Ureter (tissue), 1 donor: ENCODE results near the gene MBOAT7. TPM values are rescaled to one million over a fixed set of nuclear protein-coding genes. Genes with fewer than 3 reads are reported as not detected.
"Not testable (repeated sequence)": the region's sequence is repeated elsewhere in the genome, so short reads cannot be mapped to it uniquely, and the experiment has no call there.

Experiments used
- DNase-seq: peaks from one replicate; pipeline ENCODE4 v3.0.0-alpha.2; 2020; ENCODE audit warnings: low spot score
- total RNA-seq: library from RNA; stranded (reverse); gene quantifications from one replicate; pipeline ENCODE4 v1.2.4, GENCODE V29; 2023
- donor health status: DM: yes; HTN: yes; CAD: no.

The MBOAT7 gene
- total RNA-seq, 1 donor from 2014 or later, result 175 TPM

DNA sequence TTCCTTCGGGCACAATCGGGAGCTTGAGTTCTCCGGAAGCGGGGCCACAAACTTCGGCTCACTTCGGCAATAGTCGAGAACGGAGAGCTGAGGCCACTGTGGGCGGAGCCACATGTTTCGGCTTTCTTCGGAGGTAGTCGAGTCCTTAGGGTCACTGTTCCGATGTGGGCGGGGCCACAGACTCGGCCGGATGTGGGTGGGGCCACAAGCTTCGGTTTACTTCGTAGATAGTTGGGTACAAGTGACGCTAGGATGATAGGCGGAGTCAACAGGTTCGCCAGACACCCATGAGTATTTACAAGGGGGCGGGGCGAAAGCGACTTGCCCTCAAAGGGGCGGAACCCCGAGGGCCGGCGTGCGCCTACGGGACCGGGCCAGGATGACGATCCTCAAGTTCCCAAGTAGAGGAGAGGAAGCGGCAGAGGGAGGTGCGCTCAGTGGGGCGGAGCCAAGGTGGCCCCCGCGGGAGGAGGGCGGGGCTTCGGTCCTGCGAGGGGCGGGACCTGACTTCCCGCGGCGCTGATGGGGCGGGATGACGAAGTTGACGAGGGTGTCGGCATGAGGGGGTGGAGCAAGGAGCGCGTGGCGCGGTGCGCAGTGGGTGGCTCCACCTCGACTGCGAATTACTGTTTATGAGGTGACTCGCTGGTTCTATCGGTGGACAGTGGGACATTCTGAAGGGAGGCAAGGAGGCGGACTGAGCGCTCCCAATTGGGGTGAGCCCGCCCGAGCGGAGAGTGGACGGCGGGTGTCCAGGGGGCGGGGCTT is 539 bp upstream of the MBOAT7 start:
- DNase-seq, result peak; percentile 100

DNA sequence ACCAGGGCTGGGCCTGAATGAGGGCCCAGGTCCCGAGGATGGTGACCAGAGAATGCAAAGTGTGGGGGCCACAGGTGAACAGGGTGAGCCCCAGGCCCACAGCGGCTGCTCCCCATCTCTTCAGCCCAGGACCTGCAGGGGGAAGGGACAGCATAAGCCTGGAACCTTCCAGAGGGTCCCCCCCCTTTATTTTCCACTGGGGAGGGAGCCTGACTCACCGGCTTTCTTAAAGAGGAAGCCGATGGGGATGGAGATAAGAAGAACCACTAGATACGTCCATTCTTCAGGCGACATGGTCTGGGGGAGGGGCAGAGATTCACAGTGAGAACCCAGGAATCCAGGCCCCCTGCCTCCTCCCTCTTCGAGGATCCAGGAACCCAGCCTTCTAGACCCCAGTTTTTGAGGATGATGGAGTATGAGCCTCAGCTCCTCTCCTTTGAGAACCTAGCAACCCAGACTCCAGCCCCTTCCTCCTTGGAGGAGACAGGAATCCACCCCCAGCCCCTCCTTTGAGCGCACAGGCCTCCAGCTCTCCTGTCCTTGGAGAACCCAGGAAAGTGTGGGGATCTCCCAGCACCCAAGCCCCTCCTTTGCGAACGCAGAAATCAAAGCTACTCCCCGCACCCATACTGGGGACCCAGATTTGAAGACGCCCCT is 1.0 kb downstream of the MBOAT7 start:
- DNase-seq, result no peak

DNA sequence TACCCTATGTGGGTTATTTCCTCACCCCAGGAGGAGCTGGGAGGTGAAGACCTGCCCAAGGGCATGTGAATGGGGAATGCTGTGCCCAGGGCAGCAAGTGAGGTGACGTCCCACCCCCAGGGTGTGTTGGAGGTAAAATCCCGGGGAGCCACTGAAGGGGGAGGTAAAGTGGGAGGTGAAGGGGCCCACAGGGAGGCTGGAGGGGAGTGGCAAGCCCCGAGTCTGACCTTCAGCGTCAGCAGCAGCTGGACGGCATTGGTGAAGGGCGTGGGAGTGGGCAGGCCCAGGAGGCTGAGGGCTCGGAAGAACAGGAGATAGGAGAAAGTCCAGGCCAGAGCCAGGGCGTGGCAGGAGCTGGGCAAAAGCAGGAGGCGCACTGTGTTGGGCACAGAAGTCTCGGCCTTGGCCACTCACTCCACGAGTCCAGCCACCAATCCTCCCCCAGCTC is 2.4 kb downstream of the MBOAT7 start:
- DNase-seq, result no peak

DNA sequence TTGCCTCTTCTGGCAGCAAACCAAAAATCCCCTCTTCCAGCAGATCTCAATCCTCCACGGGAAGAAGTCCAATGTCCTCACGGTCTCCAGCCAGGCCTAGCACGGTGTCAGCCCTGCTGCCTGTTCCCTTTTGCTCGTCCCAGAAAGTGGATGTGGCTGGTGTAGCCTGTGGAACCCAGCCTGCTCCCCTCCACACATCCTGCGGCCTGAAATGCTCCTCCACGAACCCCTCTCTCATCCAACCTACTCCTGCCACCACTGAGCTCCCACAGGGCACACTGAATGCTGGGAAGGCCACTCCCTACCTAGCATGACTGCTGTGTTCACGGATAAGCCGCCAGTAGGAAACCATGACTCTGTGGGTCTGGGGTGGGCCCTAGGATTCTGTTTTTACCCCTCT is 3.0 kb downstream of the MBOAT7 start:
- DNase-seq, result no peak

DNA sequence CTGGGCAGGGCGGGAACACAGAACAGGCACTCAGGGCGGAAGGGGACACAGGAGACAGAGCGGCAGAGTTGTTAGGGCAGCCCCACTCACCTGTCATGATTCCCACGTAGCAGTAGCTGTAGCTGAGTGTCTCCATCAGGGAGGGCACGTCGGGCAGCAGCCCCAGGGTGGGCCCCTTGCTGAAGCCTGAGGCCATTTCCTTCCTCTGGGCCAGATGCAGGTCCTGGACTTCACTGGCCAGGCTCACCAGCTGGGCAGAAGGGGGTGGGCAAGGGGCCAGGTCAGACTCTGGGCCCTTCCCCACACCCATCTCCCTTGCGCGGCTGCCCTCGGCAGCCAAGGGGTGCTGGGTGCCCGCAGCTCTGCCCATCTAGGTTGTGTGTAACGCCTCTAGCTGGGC is 5.9 kb downstream of the MBOAT7 start:
- no peak for DNase-seq

DNA sequence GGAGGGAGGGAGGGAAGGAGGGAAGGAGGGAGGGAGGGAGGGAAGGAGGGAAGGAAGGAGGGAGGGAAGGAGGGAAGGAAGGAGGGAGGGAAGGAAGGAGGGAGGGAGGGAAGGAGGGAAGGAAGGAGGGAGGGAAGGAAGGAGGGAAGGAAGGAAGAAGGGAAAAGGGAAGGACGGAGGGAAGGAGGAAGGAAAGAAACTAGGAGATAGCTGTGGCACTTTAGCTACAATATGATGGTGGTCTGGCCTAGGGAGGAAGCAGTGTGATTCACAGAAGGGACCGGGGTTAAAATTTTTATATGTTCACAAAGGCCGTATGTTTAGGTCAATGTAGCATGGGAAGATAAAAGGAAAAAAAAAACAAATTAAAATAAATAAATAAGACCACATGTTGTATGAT is 7.5 kb downstream of the MBOAT7 start:
- not testable (repeated sequence) for DNase-seq

DNA sequence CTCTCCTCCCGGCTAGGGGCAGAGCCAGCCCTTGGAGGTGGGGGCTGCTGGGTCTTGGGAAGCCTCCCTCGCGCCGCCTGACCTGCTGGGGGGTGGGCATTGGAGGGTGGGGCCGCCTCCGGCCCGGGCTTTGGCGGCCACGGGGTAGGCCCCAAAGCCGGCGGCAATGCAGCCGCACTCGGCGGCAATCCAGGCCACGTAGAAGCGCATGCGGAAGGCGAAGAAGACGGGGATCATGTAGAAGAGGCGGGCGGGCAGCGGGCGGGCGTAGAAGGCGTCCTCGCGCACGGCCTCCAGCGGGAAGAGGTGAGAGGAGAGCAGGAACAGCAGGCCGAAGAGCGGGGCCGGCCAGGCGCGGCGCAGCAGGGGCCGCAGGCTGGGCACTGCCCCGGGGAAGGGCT is 8.7 kb downstream of the MBOAT7 start:
- no peak for DNase-seq

DNA sequence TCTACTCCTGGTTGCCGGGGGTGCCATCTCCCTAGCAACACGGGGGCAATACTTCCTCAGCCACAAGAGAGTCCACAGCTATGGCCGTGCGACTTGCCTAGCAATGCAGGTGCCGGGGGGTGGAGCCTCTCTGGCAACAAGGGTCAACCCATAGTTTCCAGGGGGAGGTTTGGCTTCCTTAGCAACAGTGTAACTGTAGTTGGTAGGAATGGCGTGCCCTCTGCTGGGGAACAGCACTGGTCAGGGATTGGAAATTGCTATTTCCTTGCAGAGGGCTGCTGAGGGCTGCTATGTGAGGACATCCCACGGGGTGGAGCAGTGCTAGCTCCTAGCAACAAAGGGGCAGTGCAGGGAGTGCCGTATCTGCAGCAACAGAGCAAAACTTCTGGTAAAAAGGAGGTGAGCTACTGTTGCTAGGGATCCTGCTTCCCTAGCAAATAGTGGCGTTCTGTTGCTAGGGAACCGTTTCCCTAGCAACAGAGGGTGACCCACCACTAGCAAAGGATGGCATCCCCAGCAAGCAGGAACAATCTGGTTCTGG is 9.4 kb downstream of the MBOAT7 start:
- no peak for DNase-seq

DNA sequence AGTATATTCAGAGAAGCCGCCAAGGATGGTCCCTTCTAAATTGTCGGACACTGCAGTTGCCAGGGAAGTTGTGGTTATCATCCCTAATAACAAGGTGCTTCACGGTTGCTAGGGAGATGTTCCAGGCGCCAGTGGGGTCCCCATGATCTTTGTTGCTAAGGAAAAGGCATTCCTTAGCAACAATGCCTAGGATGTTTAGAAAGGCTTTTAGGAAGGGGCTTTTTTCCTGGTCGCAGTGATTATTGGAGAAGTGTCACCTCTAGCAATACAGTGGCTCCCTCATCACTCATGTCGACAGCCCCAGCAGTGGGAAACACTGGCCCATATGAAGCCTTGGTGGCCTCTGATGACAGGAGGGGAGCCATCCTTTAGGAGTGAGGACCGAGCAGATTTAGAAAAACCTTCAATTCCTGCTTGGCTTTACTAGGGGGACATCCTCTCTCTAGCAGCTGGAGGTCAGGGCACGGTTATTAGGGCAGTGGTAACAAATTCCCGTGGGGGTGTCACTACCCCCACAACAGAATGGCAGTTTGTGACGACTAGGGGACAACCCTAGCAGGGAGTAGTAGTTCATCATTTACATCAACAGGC is 10.0 kb downstream of the MBOAT7 start:
- no peak for DNase-seq

DNA sequence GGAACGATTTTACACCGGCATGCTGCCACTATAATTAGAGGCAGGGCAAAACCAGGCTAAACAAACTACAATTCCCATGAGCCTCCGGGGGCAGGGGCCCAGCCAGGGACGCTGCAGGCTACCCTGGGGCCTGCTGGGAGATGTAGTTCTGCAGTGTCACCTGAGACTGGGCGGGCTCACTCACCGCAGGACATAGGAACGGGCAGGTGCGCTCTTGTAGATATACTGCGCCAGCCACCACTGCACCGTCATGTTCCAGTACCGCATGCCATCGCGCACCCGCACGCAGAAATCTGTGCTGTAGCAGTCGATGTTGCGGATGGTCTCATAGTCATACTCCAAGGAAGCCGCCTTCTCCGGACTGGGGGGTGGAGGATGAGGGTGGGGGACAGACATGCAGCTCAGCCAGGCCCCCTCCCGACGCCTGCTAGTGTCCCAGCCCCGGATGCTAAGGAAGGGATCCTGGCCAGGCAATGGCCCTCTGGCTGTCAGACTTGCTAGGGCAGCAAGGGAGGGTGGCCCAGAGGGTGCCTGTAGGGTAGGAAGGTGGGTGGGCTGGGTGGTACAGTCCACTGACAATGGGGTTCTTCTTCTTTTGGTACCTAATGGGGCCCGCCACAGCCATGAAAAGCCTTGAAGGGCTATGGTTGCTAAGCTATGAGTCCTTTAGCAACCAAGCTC is 10.7 kb downstream of the MBOAT7 start:
- no peak for DNase-seq

DNA sequence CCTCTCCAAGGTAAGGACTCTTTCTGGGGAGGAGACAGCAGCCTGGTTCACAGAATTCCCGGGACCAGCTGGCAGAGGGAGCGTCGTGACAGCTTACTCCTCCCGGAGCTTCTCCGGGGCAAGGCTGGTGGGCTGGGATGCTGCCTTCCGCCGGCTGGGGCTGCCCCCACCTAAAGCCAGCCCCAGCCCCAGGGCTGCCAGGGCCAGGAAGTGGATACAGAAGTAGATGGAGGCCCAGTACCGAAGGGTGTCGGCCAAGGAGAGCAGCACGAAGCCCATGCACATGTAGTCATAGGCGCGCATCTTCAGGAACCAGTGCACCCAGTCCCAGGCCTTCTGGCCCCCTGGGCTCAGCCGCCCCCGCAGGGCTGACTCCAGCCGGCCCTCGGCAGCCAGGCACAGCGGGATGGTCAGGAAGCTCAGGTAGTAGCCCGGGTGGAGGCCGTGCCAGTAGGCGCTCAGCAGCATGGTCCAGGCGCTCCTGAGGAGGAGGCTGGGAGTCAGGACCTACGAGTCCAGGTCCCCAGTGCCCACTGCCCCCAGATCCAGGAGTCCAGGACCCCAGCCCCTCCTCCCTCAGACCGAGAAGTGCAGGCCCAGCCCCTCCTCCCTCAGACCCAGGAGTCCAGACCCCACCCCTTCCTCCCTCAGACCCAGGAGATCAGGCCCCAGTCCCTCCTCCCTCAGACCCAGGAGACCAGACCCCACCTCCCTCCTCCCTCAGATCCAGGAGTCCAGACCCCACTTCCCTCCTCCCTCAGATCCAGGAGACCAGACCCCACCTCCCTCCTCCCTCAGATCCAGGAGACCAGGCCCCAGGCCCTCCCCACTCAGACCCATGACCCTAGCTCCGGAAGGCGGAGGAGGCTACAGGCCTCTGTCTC is 15.2 kb downstream of the MBOAT7 start:
- no peak for DNase-seq

DNA sequence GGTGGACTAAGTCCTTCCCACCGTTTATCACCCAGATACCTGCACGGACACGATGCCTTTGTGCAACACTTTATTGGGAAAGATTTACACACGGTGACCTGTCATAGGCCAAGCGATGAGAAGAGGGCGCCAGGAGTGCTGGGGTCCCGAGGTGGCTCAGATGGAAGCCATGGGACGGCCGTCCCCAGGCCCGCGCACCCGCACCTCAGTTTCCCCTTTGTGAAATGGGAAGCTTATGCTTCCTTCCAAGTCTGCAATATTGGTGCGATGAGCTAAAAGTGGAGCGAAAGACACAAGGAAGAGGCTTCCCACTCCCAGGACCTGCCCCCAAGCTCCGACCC is 16.1 kb downstream of the MBOAT7 start:
- no peak for DNase-seq

DNA sequence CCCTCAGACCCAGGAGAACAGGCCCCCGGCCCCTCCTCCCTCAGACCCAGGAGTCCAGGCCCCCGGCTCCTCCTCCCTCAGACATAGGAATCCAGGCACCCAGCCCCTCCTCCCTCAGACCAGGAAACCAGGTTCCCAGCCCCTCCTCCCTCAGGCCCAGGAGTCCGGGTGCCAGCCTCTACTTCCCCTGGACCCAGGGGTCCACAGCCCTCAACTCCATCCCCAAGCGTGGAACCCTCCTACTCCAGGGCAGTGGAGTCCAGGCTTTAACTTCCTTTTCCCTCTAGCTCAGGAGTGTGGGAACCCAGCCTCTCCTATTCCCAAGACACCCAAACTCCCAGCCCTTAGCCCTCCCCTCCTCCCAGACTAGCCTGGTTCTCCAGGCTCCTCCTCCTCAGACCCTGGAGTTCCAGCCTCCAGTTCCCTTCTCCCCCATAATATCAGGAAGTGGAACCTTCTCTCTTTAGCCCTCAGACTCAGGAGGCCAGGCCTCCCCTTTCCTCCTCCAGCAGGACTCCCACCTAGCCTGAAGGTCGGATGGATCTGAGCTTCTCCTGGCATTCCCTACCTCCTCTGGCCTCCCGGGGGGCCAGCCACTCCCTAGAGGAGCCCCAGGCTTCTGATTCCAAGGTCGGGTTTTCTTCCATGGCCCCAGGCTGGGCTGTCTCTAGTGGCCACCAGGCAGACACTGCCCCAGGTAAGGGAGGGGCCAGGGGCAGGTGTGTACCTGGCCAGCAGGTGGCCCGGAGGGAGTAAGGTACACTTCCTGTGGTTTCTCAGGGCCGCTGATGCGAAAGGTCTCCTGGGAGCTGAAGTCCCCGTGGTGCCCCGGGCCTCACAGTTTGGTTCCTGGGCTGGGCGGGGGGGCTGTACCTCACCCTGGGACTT is 16.7 kb downstream of the MBOAT7 start, which contains the start of gene TMC4:
Gene TMC4 (minus strand): TSS at position 690 of the 888 bp plus-strand sequence. CDS start 43 bp downstream, at position 647.
- DNase-seq, result peak; percentile 76

DNA sequence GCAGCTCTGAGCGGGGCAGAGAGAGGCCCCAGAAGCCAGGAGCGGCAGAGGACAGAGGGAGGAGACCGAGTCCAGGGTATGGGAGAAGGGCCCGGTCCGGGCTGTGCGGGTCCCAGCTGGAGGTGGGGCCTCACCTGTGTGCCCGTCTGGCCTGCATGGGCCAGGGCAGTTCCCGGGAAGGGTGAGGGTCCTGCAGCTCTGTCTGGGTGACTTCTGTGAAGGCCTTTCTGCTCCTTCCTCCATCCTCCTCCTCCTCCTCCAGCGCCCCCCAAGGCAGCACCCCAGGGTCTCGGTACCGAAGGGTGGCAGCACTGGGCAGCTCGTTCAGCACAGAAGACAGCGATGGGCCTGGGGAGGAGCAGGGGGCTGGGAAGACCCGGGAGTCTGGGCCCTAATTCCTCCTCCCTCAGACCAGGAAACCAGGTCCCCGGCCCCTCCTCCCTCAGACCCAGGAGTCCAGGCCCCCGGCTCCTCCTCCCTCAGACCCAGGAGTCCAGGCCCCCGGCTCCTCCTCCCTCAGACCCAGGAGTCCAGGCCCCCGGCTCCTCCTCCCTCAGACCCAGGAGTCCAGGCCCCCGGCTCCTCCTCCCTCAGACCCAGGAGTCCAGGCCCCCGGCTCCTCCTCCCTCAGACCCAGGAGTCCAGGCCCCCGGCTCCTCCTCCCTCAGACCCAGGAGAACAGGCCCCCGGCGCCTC is 17.5 kb downstream of the MBOAT7 start:
- DNase-seq, result not testable (repeated sequence)

DNA sequence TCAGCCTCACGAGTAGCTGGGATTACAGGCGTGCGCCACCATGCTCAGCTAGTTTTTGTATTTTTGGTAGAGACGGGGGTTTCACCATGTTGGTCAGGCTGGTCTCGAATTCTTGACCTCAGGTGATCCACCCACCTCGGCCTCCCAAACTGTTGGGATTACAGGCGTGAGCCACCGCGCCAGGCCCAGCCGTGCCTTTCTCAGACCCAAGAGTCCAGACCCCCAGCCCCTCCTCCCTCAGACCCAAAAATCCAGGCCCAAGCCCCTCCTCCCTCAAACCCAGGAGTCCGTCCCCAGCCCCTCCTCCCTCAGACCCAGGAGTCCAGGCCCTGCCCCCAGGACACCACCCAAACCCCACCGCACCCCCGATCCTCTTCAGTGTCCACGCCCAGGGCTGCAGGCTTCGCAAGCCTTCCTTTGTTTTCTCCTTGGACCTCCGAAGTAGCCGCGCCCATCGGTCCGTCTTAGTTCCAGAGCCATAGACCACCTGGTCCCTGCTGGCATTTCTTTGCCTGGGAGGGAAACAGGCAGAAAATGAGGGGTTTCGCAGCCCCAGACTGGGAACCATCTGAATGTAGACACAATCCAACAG is 20.1 kb downstream of the MBOAT7 start:
- no peak for DNase-seq

DNA sequence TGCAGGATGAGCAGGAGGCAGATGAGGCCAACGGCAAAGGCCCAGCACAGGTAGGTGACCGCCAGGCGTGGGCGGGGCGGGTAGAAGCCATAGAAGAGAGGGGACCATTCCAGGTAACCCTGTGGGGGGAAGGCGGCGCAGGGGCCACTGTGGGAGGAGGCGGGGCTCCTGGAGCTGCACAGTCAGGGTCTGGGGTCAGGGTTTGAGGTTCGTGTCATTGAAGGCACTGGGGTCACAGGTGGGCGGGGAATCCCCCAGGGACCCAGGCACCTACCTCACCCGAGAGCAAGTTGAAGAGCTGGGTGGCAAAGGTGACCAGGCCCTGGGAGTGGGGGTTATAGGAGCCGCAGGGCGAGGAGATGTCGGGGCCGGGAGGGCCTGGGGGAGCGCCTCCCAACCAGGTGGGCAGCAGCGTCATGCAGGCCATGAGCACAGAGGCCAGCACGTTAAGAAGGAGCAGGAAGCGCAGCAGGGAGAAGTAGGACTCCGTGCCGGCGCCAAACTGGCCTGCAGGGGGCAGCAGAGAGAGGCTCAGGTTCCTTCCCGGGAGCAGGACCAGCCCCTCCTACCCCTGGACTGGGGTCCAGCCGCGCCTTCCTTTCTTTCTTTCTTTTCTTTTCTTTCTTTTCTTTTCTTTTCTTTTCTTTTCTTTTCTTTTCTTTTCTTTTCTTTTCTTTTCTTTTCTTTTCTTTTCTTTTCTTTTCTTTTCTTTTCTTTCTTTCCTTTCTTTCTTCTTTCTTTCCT is 21.0 kb downstream of the MBOAT7 start:
- DNase-seq, result peak; percentile 95

DNA sequence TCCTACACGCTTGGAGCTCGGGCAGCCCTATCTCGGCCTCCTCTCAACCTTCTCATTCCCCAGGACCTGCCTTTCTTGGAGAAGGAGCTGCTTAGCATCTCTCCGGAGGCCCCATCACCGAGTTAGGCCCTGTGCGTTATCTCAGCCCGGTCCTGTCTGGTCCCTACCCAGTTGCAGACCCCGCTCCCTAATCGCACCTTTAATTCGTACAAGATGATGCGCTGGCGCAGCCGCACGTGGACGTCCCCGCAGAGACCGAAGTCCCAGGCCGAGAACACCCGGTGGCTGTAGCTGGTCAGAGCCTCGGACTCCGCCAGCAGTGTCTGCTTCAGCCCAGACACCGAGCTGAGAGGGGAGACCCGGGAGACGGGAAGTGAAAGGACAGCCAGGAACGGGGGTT is 24.2 kb downstream of the MBOAT7 start:
- no peak for DNase-seq

DNA sequence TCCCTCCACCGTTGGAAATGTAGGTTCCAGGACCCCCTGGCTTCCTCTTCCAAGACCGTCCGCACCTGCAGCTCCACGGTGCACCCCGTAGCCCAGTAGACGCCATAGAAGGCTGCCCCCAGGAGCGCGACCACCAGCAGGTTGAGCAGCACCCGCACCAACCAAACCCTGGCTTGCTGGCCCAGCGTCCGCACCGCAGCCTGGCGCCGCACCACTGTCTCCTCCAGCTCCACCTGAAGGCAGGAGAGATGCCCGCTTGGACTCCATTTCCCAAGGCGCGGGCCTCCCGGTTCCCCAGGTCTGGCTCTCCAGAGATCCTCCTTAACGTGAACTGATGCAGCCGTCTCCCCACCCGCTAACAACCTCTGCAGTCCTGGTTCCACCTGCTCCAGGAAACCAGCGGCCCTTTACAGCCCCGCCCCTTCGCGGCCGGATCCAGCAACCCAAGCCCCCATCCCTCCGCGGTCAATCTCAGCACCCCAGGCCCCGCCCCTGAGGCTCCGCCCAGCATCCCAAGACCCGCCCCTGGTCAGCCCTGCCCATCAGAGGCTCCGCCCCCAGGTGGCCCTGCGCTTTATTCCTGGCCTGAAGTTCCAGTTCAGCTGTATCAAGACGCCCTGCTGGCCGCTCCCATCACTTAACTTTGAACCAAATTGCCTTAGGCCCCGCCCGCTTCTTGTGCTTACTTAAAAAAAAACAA is 24.9 kb downstream of the MBOAT7 start:
- DNase-seq, result peak; percentile 83
